Neural progenitor cell (in vitro differentiated cells): ENCODE measurements around the gene PBX3. TPM values are rescaled to one million over a fixed set of nuclear protein-coding genes. Genes with fewer than 3 reads are reported as not detected.
A peak's percentile ranks its signal among the peaks of the same experiment; 100 is the strongest.

Source experiments
- DNase-seq: peaks from one replicate; pipeline ENCODE4 v3.0.0-alpha.2; 2016; ENCODE audit warnings: low spot score
- H2AFZ ChIP-seq: fragments of 200-600 bp; sonication (generic); replicated peaks from 2 replicates; pipeline ENCODE4 v1.6.1; 2016; ENCODE audit warnings: antibody characterized with exemption
- H3F3A ChIP-seq: fragments of 200-600 bp; sonication (generic); 2 replicates; pipeline ENCODE4 v1.6.1; 2016; ENCODE audit warnings: antibody characterized with exemption, low read depth
- H3K27ac ChIP-seq: fragments of 200-600 bp; sonication (generic); 2 replicates; pipeline ENCODE4 v1.5.1; 2016; ENCODE audit warnings: mild to moderate bottlenecking
- H3K27me3 ChIP-seq: fragments of 200-600 bp; sonication (generic); 2 replicates; pipeline ENCODE4 v1.6.1; 2016; ENCODE audit warnings: mild to moderate bottlenecking, moderate library complexity
- H3K36me3 ChIP-seq: fragments of 200-600 bp; sonication (generic); 2 replicates; pipeline ENCODE4 v1.5.1; 2016
- H3K4me1 ChIP-seq: fragments of 200-600 bp; sonication (generic); 2 replicates; pipeline ENCODE4 v1.6.1; 2016; ENCODE audit warnings: mixed run types
- H3K4me2 ChIP-seq: fragments of 200-600 bp; sonication (generic); 2 replicates; pipeline ENCODE4 v1.6.1; 2016
- H3K4me3 ChIP-seq: fragments of 200-600 bp; sonication (generic); 2 replicates; pipeline ENCODE4 v1.5.1; 2016
- H3K79me2 ChIP-seq: fragments of 200-600 bp; sonication (generic); 2 replicates; pipeline ENCODE4 v1.6.1; 2016; ENCODE audit warnings: low read depth
- H3K9ac ChIP-seq: fragments of 200-600 bp; sonication (generic); 2 replicates; pipeline ENCODE4 v1.6.1; 2016
- H3K9me3 ChIP-seq: fragments of 200-600 bp; sonication (generic); 2 replicates; pipeline ENCODE4 v1.5.1; 2016; ENCODE audit warnings: low read depth
- H4K20me1 ChIP-seq: fragments of 200-600 bp; sonication (generic); 2 replicates; pipeline ENCODE4 v1.6.1; 2016; ENCODE audit warnings: low read depth
- H3K27ac Mint-ChIP-seq: 3 replicates; pipeline ENCODE4 v1.8.0; 2021; ENCODE audit warnings: mixed read lengths
- H3K27me3 Mint-ChIP-seq: 2 replicates; pipeline ENCODE4 v1.8.0; 2022; ENCODE audit warnings: low read depth, mild to moderate bottlenecking, inconsistent platforms, moderate library complexity, mixed read lengths; ENCODE audit not compliant: insufficient read depth
- H3K36me3 Mint-ChIP-seq: 3 replicates; pipeline ENCODE4 v1.8.0; 2021; ENCODE audit warnings: mixed read lengths
- H3K4me1 Mint-ChIP-seq: 3 replicates; pipeline ENCODE4 v1.8.0; 2021; ENCODE audit warnings: mixed read lengths
- H3K4me3 Mint-ChIP-seq: 3 replicates; pipeline ENCODE4 v1.8.0; 2021; ENCODE audit warnings: mild to moderate bottlenecking, moderate library complexity, mixed read lengths
- H3K9me3 Mint-ChIP-seq: 3 replicates; pipeline ENCODE4 v1.8.0; 2020; ENCODE audit warnings: mixed read lengths
- CTCF ChIP-seq: fragments of 200-600 bp; sonication (generic); IDR thresholded peaks from 2 replicates; pipeline ENCODE4 v1.5.1; 2017; ENCODE audit warnings: antibody characterized with exemption, mild to moderate bottlenecking
- EZH2 ChIP-seq: fragments of 200-600 bp; sonication (generic); IDR thresholded peaks from 2 replicates; pipeline ENCODE4 v1.6.1; 2017; ENCODE audit warnings: antibody characterized with exemption, mild to moderate bottlenecking, moderate library complexity
- EZH2phosphoT487 ChIP-seq: fragments of 200-600 bp; sonication (generic); IDR thresholded peaks from 2 replicates; pipeline ENCODE4 v1.6.1; 2017; ENCODE audit warnings: antibody characterized with exemption
- total RNA-seq: library from RNA; depleted of rRNA; stranded (reverse); fragments of >200 nt; gene quantifications from 2 replicates; pipeline ENCODE4 v1.2.3, GENCODE V29; 2015; ENCODE audit warnings: low replicate concordance

The PBX3 gene
- total RNA-seq, 1 donor from 2014 or later: 99.5 TPM

- H3K4me1 Mint-ChIP-seq: peaks cover 42% of the 10 kb centered on the region
- H3K9ac ChIP-seq: no peak overlapping the region
- no peak overlapping the region for H3K4me3 Mint-ChIP-seq
- peak overlapping the region; percentile 45 for H3K4me3 ChIP-seq
- no peaks in the 10 kb centered on the region for H3K36me3 ChIP-seq
- no peak overlapping the region for H3K27ac ChIP-seq
- H2AFZ ChIP-seq: no peak overlapping the region
- peaks cover 5% of the 10 kb centered on the region for H3K36me3 Mint-ChIP-seq
- TF ChIP-seq CTCF (no peak), EZH2phosphoT487 (no peak), EZH2 (no peak)
- peaks cover 33% of the 10 kb centered on the region for H4K20me1 ChIP-seq
- no peak for DNase-seq
- H3K9me3 ChIP-seq: no peaks in the 10 kb centered on the region
- H3K9me3 Mint-ChIP-seq: no peaks in the 10 kb centered on the region
- peaks cover 55% of the 10 kb centered on the region for H3F3A ChIP-seq
- no peak overlapping the region for H3K27ac Mint-ChIP-seq
- H3K4me1 ChIP-seq: peaks cover 28% of the 10 kb centered on the region
- H3K27me3 ChIP-seq: peaks cover 7% of the 10 kb centered on the region
- H3K4me2 ChIP-seq: peak overlapping the region; percentile 54
- H3K79me2 ChIP-seq: peaks cover 40% of the 10 kb centered on the region
- H3K27me3 Mint-ChIP-seq: peaks cover 3% of the 10 kb centered on the region
Measured at GRCh38 chr9:125746774-125747052, 460 bp upstream of the PBX3 start.

GRCh38 chr9:125747765-125748445 is 732 bp downstream of the PBX3 start:
- Histone ChIP-seq H3K4me2 (peak overlapping the region; percentile 79), H2AFZ (no peak overlapping the region), H3K27me3 (peaks cover 7% of the 10 kb centered on the region), H3K27ac (no peak overlapping the region), H3K4me1 (peaks cover 40% of the 10 kb centered on the region), H3K9me3 (no peaks in the 10 kb centered on the region), H3K4me3 (peak overlapping the region; percentile 92), H3K9ac (peak overlapping the region; percentile 44), H3K79me2 (peaks cover 52% of the 10 kb centered on the region), H3F3A (peaks cover 67% of the 10 kb centered on the region), H3K36me3 (no peaks in the 10 kb centered on the region), H4K20me1 (peaks cover 45% of the 10 kb centered on the region)
- TF ChIP-seq EZH2 (peak; percentile 9), EZH2phosphoT487 (no peak)
- H3K27me3 Mint-ChIP-seq: peaks cover 3% of the 10 kb centered on the region
- H3K27ac Mint-ChIP-seq: peak overlapping the region; percentile 86
- peaks cover 5% of the 10 kb centered on the region for H3K36me3 Mint-ChIP-seq
- peaks cover 54% of the 10 kb centered on the region for H3K4me1 Mint-ChIP-seq
- no peaks in the 10 kb centered on the region for H3K9me3 Mint-ChIP-seq
- H3K4me3 Mint-ChIP-seq: peak overlapping the region; percentile 98
- DNase-seq: peak; percentile 67

- H3K4me1 Mint-ChIP-seq: peaks cover 59% of the 10 kb centered on the region
- Histone ChIP-seq H2AFZ (no peak overlapping the region), H3F3A (peaks cover 72% of the 10 kb centered on the region), H3K9me3 (no peaks in the 10 kb centered on the region), H4K20me1 (peaks cover 52% of the 10 kb centered on the region), H3K4me2 (peak overlapping the region; percentile 79), H3K27me3 (peaks cover 7% of the 10 kb centered on the region), H3K36me3 (no peaks in the 10 kb centered on the region), H3K4me3 (peak overlapping the region; percentile 92), H3K79me2 (peaks cover 58% of the 10 kb centered on the region), H3K27ac (peak overlapping the region; percentile 18), H3K9ac (no peak overlapping the region), H3K4me1 (peaks cover 46% of the 10 kb centered on the region)
- peak overlapping the region; percentile 98 for H3K4me3 Mint-ChIP-seq
- H3K27ac Mint-ChIP-seq: peak overlapping the region; percentile 86
- no peaks in the 10 kb centered on the region for H3K9me3 Mint-ChIP-seq
- peaks cover 5% of the 10 kb centered on the region for H3K36me3 Mint-ChIP-seq
- peak; percentile 83 for DNase-seq
- peaks cover 3% of the 10 kb centered on the region for H3K27me3 Mint-ChIP-seq
- TF ChIP-seq EZH2 (no peak), CTCF (no peak)
Measured at GRCh38 chr9:125748446-125749099, 1.4 kb downstream of the PBX3 start.
